A673 (cell line): ENCODE data around the gene FASTK.

ENCODE experiments used
- CTCF ChIP-seq: fragments of 300-800, 200-600 bp; sonication (generic); conservative IDR thresholded peaks from 2 replicates; pipeline ENCODE4 v1.5.1; 2017; ENCODE audit warnings: low read depth, mild to moderate bottlenecking, antibody characterized with exemption, low read length, moderate library complexity, mixed read lengths
- EZH2 ChIP-seq: fragments of 200-600 bp; sonication (generic); IDR thresholded peaks from 2 replicates; pipeline ENCODE4 v1.6.1; 2017; ENCODE audit warnings: borderline replicate concordance, low read depth, mild to moderate bottlenecking, mixed read lengths, antibody characterized with exemption, low read length; ENCODE audit not compliant: poor library complexity, severe bottlenecking

DNA sequence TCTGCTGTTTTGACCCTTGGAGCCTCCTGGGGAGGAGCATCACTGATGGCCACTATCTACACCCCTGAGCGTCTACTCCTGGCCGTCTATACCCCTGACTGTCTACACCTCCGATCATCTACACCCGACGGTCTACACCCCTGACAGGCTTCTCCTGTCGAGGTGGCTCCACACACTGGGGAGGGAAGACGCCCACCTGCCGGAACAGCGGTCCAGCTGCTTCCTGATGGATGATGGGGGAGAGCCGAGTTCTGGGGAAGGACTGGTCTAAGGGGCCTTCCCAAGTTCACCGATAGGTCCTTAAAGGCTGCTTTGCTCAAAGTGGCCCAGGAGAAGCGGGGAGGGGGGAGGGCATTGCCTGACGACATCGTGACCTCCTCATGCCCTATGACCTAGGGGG is 47.5 kb upstream of the FASTK start:
- TF ChIP-seq CTCF: no peak
- TF ChIP-seq EZH2: no peak
